ENCODE data around the gene POU2F3. TPM values are rescaled to one million over a fixed set of nuclear protein-coding genes. Genes with fewer than 3 reads are reported as not detected.

POU2F3 gene
- total RNA-seq, 1 donor from 2014 or later, result not detected

DNA sequence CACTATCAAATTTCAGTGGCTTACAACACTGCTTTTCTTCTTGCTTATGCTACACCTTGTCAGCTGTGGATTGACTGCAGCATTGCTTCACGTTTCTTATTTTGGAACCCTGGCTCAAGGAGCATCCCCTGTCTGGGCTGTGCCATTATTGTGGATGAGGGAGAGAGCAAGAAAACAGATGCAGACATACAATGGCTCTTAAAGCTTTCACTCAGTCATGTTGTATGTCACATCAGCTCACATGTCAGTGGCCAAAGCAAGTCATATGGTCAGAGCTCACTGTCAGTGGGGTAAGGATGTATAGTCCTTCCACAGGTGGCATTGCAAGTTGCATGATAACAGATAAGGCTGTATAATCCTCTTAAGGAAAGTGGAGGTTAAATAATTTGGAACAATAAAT lies 106.3 kb downstream of the POU2F3 start:
- DNase-seq, result no peak
- H3K36me3 Mint-ChIP-seq (ENCODE audit: unreplicated experiment), result no peaks in the 10 kb centered on the region
- peaks cover 12% of the 10 kb centered on the region for H3K4me1 Mint-ChIP-seq (ENCODE audit: low read depth, unreplicated experiment)
- H3K27ac Mint-ChIP-seq (ENCODE audit: unreplicated experiment), result no peak overlapping the region
- H3K9me3 Mint-ChIP-seq (ENCODE audit: unreplicated experiment), result no peaks in the 10 kb centered on the region
- no peak overlapping the region for H3K4me3 Mint-ChIP-seq (ENCODE audit: unreplicated experiment)
- TF ChIP-seq, protein P1, sequence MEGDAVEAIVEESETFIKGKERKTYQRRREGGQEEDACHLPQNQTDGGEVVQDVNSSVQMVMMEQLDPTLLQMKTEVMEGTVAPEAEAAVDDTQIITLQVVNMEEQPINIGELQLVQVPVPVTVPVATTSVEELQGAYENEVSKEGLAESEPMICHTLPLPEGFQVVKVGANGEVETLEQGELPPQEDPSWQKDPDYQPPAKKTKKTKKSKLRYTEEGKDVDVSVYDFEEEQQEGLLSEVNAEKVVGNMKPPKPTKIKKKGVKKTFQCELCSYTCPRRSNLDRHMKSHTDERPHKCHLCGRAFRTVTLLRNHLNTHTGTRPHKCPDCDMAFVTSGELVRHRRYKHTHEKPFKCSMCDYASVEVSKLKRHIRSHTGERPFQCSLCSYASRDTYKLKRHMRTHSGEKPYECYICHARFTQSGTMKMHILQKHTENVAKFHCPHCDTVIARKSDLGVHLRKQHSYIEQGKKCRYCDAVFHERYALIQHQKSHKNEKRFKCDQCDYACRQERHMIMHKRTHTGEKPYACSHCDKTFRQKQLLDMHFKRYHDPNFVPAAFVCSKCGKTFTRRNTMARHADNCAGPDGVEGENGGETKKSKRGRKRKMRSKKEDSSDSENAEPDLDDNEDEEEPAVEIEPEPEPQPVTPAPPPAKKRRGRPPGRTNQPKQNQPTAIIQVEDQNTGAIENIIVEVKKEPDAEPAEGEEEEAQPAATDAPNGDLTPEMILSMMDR (IDR thresholded peaks at IDR 0.05; ENCODE audit: partially characterized antibody, unreplicated experiment), result no peak
- H3K27me3 Mint-ChIP-seq (ENCODE audit: unreplicated experiment), result peaks cover 4% of the 10 kb centered on the region

DNA sequence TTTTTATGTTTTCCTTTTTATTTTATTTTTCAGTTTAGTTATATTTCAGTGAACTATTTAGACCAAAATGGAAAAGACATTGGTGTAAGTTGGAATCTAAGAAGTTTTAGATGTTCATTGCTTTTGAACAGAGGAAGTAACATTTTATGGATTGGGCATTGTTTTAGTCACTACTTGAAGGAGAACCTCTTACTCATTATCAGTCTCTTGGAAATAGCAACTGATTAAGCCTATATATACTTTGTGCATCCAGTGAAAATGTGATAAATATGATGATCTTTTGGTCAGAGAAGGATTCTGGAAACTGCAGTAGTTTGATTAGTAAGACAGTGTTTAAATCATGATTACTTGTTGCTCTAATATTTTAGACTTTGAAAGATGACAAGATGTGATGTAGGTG lies 110.7 kb downstream of the POU2F3 start:
- TF ChIP-seq, protein P1 (IDR thresholded peaks at IDR 0.05; ENCODE audit: partially characterized antibody, unreplicated experiment), result no peak
- H3K27me3 Mint-ChIP-seq (ENCODE audit: unreplicated experiment), result peaks cover 4% of the 10 kb centered on the region
- no peak overlapping the region for H3K4me3 Mint-ChIP-seq (ENCODE audit: unreplicated experiment)
- no peak for DNase-seq
- H3K9me3 Mint-ChIP-seq (ENCODE audit: unreplicated experiment), result no peaks in the 10 kb centered on the region
- H3K4me1 Mint-ChIP-seq (ENCODE audit: low read depth, unreplicated experiment), result peaks cover 18% of the 10 kb centered on the region
- no peaks in the 10 kb centered on the region for H3K36me3 Mint-ChIP-seq (ENCODE audit: unreplicated experiment)
- H3K27ac Mint-ChIP-seq (ENCODE audit: unreplicated experiment), result no peak overlapping the region

DNA sequence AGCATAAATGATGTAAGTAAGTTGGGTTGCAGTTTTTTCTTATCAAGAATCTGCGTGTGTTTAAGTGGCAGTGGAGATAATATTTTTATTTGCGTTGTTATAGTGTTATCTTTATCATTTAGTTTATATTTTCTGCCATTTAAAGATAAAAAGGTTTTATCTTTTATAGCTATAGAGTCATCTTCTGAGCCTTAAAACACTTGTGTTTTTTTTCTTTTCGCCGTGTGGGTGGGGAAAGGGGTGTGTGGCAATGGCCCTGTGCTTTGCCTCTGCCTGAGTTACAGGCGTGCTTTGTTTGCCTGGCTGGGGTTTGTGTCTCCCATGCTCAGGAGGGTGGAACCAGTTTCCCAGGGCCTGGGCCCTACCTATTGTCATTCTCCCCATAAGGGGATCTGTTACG lies 112.5 kb downstream of the POU2F3 start:
- TF ChIP-seq, protein P1 (IDR thresholded peaks at IDR 0.05; ENCODE audit: partially characterized antibody, unreplicated experiment), result no peak
- Mint-ChIP-seq H3K4me3 (ENCODE audit: unreplicated experiment) (no peak overlapping the region), H3K27ac (ENCODE audit: unreplicated experiment) (no peak overlapping the region), H3K27me3 (ENCODE audit: unreplicated experiment) (peaks cover 2% of the 10 kb centered on the region), H3K4me1 (ENCODE audit: low read depth, unreplicated experiment) (peaks cover 10% of the 10 kb centered on the region), H3K36me3 (ENCODE audit: unreplicated experiment) (no peaks in the 10 kb centered on the region), H3K9me3 (ENCODE audit: unreplicated experiment) (no peaks in the 10 kb centered on the region)
- DNase-seq, result no peak

DNA sequence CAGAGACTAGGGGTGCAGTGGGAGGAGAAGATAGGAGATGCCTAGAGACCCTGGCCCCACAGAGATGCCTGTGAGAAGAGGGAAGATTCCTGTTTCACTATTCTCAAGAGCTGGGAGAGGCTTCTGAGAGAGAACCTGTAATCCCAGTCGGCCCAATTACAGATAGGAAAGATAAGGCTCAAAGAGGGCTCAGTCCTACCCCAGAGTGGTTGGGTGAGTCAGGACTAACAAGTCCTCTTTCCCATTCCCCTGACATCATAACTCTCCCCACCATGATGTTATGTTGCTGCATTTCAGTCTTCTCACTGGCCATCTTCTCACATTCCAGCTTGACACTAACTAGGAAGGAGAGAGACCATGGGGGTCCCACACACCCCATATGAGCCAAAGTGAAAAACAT lies 114.1 kb downstream of the POU2F3 start:
- H3K27me3 Mint-ChIP-seq (ENCODE audit: unreplicated experiment), result peaks cover 4% of the 10 kb centered on the region
- H3K9me3 Mint-ChIP-seq (ENCODE audit: unreplicated experiment), result no peaks in the 10 kb centered on the region
- H3K36me3 Mint-ChIP-seq (ENCODE audit: unreplicated experiment), result no peaks in the 10 kb centered on the region
- DNase-seq, result no peak
- TF ChIP-seq, protein P1 (IDR thresholded peaks at IDR 0.05; ENCODE audit: partially characterized antibody, unreplicated experiment), result no peak
- peaks cover 10% of the 10 kb centered on the region for H3K4me1 Mint-ChIP-seq (ENCODE audit: low read depth, unreplicated experiment)
- H3K27ac Mint-ChIP-seq (ENCODE audit: unreplicated experiment), result no peak overlapping the region
- no peak overlapping the region for H3K4me3 Mint-ChIP-seq (ENCODE audit: unreplicated experiment)

DNA sequence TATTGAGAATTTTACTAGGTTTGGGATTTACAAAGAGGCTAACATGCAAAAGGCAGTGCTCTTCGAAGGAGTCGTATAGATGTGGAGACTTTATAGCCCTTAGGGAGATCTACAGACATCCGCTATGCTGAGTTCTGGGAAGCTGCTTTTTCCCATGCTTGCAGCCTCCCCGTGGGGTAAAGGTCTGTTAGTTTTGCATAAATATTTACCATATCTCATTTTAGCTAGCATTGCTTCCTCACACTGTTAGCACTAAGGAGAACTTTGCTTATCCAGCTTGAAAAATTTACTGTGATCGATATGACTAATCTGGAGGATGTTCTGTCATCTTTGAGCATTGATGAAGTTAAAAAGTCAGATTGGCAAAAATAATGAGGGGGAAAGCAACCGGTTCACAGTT lies 114.8 kb downstream of the POU2F3 start:
- Mint-ChIP-seq H3K4me1 (ENCODE audit: low read depth, unreplicated experiment) (peaks cover 10% of the 10 kb centered on the region), H3K9me3 (ENCODE audit: unreplicated experiment) (peaks cover 2% of the 10 kb centered on the region), H3K27ac (ENCODE audit: unreplicated experiment) (no peak overlapping the region), H3K4me3 (ENCODE audit: unreplicated experiment) (no peak overlapping the region), H3K27me3 (ENCODE audit: unreplicated experiment) (peaks cover 4% of the 10 kb centered on the region), H3K36me3 (ENCODE audit: unreplicated experiment) (no peaks in the 10 kb centered on the region)
- TF ChIP-seq, protein P1 (IDR thresholded peaks at IDR 0.05; ENCODE audit: partially characterized antibody, unreplicated experiment), result no peak
- no peak for DNase-seq

All from glutamatergic neuron (in vitro differentiated cells).